Fibroblast of skin of left quadriceps (primary cell): ENCODE data around the gene ZNF358.

Experiments
- DNase-seq, 2 experiments: peaks; one replicate each; pipeline ENCODE4 v3.0.0-alpha.2; 2013; ENCODE audit warnings: low read depth in 2 of 2

Gene ZNF358

DNA sequence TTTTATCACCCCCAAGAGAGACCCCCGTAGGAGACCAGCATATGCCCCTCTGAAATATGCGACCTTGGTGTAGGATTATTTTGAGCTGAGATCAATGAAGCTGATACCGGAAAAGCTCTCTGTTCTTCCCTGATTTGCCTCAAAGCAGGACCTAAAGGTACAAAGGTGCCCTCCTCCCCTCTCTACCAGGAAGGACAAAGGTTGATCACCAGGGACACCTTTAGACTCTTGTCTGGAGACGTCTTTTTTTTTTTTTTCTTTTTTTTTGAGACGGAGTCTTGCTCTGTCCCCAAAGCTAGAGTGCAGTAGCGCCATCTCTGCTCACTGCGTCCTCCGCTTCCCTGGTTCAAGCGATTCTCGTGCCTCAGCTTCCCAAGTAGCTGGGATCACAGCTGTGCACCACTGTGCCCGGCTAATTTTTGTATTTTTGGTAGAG is 26.3 kb upstream of the ZNF358 start:
- DNase-seq = no peak

- no peak for DNase-seq
These were observed 23.8 kb upstream of the ZNF358 start for GRCh38 chr19:7492142-7492541.

- DNase-seq = no peak
These were observed 23.3 kb upstream of the ZNF358 start for GRCh38 chr19:7492558-7492957.

DNA sequence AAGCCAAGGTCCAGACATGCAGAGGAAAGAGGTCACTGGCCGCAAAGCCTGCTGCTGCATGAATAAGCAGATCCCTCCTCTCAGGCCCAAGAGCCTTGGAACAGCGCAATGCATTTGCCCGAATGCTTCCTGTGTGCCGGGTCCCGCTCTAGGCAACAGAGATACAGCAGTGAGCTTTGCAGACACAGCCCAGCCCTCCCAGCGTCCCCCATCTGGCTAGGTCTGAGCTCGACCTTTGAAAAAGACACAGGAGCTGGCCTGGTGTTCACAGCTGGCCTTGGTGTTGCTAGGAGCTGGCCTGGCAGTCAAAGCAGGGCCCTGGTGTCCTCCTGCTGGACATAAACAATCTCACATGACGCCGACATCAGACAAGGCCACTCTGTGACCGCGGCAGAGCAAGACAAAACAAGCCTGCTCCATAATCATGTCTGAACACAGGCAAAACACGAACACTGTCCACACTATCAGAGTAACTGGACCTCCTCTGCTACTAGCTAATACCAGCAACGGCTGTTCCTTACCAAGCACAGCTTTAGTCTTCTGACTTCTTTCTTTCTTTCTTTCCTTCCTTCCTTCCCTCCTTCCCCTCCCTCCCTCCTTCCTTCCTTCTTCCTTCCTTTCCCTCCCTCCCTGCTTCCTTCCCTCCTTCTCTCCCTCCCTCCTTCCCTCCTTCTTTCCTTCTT is 21.3 kb upstream of the ZNF358 start:
- no peak for DNase-seq

DNA sequence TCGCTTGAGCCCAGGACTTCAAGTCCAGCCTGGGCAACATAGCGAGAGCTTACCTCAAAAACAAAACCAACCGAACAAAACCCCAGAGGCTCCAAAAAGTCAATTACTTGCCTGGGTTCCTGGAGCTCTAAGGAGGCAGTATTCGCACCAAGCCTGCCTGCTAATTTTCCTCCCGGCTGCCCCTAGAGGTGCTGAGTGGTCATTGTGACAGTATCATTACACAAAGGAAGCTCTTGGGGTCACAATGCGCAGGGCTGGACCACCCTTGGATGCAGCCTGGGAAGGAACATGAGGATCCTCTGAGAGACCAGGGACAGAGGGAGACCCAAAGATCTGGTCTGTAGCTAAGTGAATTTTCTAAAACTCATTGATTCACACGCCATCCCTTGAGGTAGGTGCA is 18.6 kb upstream of the ZNF358 start:
- no peak for DNase-seq

DNA sequence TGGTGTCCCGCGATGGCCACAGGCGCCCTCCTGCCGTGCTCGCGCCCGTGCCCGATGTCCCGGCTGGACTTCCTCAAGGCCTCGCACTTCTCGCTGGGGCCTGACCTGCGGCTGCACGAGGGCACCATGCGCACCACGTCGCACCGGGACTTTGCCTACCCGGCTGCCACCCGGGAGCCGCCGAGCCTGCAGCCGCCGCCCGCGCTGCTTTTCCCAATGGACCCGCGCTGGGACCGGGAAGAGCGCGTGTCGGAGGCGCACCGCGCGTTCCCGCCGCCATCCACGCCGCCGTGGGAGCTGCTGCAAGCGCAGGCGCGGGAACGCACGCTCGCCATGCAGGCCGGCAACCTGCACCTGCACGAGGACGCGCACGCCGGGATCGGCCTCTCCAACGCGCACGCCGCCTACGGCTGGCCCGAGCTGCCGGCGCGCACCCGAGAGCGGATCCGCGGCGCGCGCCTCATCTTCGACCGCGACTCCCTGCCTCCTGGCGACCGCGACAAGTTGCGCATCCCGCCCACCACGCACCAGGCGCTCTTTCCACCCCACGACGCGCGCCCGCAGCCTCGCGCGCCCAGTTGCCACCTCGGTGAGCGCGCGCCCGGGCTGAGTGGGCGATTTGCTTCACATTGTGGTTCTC is 15.0 kb upstream of the ZNF358 start:
- DNase-seq = no peak

DNA sequence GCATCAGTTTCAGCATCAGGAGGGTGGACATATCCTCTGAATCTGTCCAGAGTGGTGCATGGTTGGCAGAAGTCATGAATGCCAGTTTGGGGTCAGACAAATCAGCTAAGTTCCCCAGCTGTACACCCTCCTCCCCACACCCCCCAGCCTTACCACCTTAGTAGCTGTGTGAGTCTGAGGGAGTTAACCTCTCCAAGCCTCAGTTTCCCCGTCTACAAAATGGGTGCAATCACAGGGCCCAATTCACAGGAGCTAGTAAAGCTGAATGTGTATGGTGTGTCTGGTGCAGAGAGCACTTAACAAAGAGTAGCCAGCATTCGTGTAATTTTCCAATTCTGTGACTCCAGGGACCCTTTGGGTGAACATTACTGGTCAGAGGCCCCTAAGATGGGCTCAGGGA is 13.4 kb upstream of the ZNF358 start:
- no peak for DNase-seq

DNA sequence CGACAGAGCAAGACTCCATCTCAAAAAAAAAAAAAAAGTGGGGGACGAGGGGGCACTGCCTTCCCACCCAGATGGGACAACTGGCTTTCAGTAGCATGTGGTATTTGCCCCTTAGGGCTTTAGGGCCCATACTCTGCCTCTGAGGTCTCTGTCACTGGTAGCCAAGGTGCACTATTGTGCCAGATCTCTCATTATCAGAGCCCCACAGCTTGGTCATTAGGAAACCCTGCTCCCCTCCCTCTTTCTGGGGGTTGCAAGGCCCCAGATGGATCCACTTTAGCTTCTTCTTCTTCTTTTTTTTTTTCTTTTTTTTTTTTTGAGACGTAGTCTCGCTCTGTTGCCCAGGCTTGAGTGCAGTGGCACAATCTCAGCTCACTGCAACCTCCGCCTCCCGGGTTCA is 11.2 kb upstream of the ZNF358 start:
- no peak for DNase-seq

- DNase-seq = no peak
These were observed 10.6 kb upstream of the ZNF358 start for GRCh38 chr19:7505288-7505681.

DNA sequence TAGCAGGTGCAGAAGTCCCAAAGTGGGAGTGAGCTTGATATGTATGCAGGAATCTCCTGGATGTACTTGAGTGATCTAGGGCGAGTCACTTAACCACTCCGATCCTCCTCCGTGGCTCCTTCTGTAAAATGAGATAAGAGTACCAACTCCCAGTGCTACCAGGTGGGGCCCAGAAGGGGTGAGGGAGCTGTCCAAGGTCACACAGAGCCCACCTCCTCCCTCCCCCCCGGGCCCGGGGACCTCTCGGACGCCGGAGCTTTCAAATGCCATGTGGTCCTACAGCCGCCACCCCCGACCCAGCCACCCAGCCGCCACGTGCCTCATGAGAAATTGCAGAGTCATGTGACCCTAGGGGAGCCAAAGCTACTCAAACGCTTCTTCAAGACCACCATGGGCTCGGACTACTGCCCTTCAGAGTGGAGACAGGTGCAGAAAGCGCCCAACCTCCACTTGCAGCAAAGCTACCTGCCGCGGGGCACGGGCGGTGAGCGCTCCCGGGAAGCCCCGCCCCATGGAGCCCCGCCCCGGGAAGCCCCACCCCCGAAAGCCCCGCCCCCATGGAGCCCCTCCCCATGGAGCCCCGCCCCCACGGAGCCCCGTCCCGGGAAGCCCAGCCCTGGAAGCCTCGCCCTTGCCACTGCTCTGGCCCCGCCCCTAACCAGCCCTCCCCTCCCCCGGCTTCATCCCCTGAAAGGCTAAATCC is 10.1 kb upstream of the ZNF358 start:
- DNase-seq = no peak

- no peak for DNase-seq
These were observed 9.2 kb upstream of the ZNF358 start for GRCh38 chr19:7506385-7507328.

DNA sequence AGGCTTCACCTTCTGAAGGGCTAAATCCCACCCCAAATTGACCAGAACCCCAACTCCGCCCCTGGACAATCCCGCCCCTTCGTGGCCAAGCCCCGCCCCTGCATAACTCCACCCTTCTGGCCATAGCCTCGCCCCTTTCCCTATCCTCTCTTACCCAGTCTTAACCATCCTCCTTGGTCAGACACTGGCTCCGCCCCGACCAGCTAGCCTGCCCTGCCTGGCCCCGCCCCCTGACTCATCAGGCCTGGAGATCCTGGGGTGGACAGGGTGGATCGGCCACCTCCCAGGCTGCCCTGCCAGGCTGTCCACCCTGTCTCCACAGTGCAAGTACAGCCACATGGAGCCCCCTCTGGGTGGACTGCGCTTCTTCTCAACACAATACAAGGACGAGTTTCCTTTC is 8.0 kb upstream of the ZNF358 start:
- DNase-seq = no peak

GRCh38 chr19:7509625-7510024 is 6.3 kb upstream of the ZNF358 start:
- DNase-seq = no peak

GRCh38 chr19:7512400-7512851 is 3.5 kb upstream of the ZNF358 start:
- DNase-seq = no peak

DNA sequence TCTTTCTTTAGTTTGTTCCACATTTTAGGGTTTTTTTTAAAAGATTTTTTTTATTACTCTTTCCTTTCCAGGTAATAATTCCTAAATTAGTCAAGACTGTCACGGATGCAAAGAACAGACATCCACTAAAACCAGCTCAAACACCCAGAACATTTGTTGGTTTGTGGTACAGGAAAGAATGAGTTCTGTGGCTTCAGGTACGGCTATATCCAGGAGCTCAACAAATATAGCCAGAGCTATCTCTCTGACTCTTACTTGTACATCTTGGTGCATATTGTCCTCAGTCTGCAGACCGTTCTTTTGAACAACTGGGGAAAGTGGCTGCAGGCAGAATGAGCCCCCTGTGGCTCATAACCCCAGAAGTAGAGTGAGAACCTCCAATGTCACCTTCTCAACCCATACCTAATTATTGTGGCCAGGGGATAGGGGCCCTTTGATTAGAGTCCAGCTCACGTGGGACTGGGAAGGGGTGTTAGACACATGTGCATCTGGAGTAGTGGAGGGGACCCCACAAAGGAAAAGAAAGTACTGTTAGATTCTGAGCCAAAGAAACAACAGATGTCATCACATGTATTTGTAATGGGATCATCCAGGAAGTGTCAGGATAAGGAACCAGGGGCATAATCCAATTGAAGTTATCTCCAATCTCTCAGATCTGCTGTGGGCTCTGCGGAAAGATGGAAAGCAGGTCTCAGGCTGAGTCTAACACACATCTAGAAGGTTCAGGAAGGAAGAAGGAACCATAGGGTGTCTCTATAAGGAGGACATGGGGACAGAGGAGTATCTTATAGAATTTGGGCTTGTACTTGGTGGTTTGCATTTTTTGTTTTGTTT is 1.9 kb upstream of the ZNF358 start:
- no peak for DNase-seq

GRCh38 chr19:7515110-7515644 is 726 bp upstream of the ZNF358 start:
- DNase-seq = no peak

- no peak for DNase-seq
These were observed 430 bp downstream of the ZNF358 start for GRCh38 chr19:7516333-7516732.

GRCh38 chr19:7516878-7517277 is 975 bp downstream of the ZNF358 start:
- DNase-seq = no peak

- DNase-seq = no peak
These were observed 3.6 kb downstream of the ZNF358 start for GRCh38 chr19:7519361-7520130.
